Left hindlimb (tissue), 1 donor: ENCODE results near the gene LBHD2.
A peak's percentile ranks its signal among the peaks of the same experiment; 100 is the strongest.

Experiments
- DNase-seq: peaks from one replicate; pipeline ENCODE4 v3.0.0-alpha.2; 2018

Gene LBHD2

DNA sequence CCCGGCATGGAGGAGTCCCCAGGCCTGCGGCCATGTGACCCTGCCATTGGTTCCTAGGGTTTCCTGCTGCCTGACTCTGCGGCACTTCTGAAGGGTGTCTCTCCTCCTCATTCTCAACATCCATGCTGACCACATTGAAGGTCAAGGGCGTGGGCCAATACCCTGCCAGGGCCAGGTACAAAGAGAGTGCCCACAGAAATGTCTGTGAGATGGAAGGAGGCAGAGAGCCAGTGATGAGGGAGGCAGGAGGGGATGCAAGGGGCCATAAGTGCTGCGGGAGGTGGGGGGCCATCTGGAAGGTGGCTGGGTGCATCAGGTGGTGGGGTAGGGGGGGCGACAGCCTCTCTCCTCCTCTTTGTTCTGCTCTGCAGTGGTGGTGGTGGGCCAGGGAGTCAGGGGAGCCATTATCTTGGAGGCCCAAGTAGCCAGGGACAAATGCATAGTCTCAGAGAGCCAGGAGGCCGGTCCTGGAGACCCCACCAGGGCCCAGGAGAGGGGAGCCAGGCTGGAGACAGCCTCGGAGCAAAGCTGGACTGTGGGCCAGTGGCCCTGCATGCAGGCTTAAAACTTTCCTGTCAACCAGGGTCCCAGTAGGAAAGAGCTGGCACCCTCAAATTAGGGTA lies 13.6 kb upstream of the LBHD2 start:
- DNase-seq = no peak

DNA sequence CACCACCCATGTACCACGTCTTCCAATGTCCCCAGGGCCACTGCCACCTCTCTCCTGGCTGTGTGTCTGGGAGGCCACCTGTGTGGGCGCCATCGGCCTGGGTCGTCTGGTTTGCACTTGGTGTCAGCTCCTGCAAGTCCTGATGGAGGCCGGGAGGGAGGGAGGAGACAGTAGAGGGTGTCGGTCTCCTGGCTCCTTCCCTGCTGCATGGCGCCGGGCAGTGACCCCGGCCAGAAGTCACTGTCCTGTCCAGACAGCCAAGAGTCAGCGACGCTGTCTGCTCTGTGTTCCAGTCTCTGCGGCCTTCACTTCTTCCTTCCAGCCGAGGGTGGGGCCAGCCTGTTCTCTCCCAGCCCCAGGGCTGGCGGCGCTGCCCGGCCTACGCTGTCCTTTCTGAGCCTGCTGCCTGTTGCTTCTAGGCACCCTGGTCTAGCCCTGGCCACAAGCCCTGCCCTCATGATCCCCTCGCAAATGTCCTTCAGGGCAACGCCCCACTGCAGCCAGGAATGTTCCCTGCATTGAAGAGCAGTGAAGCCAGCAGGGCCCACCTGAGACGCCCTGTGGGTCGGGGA lies 13.0 kb upstream of the LBHD2 start:
- DNase-seq = no peak

DNA sequence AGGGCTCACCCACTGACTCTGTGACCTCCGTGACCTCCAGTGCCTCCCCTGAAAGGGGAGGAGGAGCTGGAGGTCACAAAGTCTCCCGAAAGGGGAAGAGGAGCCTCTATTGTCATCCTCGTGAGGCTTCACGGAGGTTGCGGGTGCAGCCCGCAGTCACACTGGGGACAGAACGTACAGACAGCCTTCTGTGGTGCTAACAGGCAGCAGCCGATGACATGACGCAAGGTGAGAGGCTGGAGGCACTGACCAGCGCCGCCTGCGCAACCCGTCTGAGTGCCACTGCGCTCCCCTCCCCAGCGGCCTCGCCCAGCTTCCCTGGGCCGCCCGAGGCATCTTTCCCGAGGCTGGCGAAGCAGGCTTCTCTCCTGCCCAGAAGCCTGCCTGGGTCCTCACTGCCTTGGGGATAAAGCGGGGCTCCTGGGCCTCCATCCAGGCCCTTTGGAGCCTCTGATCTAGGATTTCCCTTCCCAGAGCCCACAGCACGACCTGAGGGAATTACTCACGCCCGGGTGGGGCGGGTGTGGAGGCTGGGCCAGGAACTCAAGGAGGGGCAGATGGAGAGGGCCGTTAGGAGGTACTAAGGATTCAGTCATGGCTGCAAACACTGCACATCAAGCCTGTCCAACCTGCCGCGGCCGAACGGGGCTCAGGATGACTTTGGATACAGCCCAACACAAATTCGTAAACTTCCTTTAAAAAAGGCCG lies 12.3 kb upstream of the LBHD2 start:
- DNase-seq = no peak

DNA sequence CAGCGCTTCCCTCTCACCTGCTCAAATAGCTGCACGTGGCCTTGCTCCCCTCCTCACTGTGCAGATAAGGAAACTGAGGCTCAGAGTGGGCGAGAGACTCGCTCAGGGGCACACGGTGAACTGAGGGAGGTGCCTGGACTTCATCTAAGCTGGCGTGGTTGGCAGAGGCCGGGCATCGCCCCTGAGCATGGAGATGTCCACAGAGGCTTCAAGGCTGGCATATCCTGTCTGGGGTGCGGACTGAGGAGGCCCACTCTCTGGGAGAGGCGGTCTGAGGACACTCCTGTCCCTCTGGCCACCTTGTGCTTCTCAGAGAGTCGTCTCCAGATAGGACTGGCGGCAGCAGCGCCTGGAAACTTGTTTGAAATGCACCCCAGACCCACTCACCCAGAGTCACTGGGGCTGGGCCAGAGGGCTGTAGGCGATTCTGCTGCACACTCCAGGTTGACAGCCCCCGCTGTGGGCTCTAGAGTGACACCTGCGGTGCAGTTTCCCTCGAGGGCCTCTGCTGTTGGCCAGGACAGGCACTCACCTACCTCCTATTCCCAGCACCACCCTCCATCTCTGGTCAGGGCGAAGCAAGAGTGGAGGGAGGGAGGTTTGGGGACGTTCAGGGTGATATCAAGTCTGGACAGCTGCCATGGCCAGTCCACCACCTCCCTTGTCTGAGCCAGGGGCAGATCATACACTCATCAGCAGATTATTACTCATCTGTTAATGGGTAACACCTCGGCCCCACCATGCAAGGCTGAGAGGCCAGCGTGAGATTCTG lies 11.2 kb upstream of the LBHD2 start:
- DNase-seq = no peak

DNA sequence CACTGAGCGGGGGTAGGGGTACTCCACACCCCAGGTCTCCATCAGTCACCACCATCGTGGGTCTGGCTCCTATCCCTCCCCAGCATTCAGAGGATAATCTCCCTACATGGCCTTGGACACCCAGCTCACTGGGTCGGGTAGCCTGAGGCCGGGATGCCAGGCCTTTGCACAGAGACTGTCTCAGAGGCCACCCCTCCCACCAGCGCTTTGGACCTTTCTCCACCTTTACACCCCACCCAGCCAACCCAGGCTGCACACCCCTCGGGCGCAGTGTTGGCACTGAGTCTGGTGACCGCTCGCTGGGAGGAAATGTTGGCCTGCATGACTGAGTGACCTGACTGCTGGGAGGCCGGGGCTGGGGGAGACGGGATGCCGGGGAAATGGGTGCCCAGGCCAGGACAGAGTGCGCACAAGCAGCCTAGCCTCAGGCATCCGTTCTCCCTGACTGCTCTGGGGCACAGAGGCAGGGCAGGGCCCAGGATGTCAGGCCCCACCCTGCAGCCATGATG lies 10.6 kb upstream of the LBHD2 start:
- DNase-seq = no peak

DNA sequence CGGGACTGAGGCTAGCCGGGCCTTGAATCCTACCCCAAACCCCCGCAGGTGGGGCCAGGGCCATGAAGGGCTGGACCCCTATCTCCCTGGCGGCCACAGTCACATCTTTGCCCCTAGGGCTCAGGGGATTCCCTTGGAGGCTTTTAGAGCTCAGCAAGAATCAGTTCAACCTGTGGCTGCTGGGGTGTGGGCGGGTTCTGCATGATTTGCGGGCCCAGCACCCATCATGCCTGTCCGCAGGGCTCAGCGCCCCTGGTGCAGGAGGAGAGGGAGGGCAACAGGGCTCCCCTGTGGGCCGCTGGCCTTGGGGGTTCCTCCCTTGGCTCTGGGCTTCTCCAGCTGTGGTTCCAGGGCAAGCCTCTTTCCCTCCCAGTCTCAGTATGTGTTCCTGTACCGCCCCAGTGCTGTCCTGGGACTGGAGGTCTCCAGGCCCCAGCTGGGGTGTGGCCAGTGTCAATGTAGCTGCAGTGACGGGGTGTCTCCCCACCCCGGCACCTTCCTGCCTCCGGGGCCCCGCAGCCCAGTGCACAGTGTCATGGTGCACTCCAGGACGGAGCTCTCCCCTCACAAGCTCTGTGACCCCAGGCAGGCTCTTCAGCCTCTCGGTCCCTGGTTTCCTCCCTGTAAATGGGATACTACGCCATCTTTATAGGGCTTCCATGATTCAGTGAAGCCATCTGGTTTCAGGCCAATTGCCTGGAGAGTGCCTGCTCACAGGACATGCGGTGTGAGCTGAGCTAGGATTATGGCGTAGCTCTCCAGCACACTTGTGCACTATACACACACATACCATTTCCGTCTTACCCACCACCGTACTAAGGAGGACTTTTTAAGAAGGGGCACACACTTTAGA lies 9.9 kb upstream of the LBHD2 start:
- DNase-seq = no peak

DNA sequence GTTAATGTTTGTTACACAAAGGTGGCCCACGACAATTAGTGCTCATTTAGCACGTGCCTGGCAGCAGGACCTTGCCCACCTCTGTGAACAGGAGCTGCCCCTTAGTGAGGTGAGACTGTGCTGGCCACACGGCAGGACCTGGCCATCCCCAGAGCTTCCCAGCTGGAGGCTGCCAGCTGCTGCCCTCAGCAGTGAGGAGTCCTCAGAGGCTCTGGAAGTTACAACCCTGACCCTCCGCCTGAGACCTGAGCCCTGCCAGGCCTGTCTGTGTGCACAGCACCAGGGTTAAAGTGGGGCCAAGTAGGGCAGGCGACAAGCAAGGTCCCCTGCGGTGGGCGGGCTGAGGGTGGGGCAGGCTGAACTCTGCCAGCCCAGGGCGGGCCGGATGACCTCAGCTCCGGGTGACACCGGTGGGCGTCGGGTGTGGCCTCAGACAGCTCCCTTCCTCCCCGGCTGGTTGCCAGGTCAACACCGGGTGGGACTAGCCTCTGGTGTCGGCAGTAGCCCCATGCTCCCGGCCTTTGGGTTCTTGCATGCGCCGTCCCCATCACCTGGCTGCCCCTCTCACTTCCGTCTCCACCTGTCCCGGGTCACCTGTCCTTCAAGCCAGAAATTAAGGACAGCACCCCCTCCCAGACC lies 9.2 kb upstream of the LBHD2 start:
- DNase-seq = peak; percentile 71

DNA sequence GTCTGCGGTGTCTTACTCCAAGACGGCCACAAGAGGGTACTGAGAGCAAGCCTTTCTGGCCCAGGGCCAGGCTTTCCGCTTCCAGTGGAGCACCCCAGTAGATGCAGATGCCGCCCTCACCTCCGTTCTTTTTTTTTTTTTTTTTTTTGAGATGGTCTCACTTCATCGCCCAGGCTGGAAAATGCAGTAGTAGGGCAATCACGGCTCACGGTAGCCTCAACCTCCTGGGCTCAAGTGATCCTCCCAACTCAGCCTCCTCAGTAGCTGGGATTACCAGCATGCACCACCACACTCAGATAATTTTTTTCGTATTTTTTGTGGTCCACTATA lies 5.6 kb upstream of the LBHD2 start:
- no peak for DNase-seq

DNA sequence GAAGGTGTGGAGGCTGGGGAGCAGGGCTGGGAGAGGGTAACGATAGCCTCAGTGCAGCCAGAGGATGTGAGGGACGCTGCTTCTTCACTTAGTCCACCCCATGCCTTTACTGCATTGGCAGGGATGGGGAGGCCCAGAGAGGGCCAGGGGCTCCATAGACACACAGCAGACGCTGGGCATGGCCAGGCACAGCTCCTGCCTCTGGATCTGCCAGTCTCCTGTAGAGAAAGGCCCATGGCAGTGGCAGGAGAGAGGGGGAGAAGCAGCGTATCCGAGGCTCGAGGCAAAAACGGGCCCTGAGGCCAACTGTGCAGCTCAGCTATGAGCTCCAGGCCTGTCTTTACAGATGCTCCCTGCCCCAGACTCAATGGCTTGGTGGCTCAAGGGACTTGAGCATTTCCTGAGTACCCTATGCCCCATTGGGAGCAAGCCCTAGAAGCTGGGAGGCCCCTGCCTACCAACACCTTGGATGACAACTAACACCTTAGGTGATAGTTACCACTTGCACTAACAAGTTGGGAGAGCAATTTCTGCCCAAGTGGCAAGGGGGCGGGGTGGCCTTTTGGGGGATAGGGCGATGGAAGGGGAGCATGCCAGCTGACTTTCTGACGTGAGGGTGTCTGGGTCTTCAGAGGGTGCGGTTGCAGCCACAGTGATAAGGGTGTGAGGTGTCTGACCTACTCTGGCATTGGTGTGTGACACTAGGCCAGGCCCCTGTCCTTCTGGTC lies 5.0 kb upstream of the LBHD2 start:
- DNase-seq = no peak

DNA sequence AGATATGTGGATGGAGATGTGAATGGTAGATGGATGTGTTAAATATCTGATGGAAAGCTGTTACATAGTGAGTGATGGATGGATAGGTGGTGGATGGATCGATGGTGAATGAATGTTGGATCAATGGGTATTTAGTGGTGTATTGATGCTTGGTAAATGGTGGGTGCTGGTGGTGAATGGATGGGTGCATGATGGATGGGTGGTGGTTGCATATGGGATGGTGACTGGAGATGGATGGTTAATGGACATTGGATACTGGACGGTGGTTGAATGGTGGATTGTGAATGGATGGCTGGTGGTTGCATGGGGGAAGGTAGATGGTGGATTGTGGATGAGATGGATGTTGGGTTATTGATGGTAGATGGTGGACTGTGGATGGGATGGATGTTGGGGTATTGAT lies 2.1 kb upstream of the LBHD2 start:
- no peak for DNase-seq

DNA sequence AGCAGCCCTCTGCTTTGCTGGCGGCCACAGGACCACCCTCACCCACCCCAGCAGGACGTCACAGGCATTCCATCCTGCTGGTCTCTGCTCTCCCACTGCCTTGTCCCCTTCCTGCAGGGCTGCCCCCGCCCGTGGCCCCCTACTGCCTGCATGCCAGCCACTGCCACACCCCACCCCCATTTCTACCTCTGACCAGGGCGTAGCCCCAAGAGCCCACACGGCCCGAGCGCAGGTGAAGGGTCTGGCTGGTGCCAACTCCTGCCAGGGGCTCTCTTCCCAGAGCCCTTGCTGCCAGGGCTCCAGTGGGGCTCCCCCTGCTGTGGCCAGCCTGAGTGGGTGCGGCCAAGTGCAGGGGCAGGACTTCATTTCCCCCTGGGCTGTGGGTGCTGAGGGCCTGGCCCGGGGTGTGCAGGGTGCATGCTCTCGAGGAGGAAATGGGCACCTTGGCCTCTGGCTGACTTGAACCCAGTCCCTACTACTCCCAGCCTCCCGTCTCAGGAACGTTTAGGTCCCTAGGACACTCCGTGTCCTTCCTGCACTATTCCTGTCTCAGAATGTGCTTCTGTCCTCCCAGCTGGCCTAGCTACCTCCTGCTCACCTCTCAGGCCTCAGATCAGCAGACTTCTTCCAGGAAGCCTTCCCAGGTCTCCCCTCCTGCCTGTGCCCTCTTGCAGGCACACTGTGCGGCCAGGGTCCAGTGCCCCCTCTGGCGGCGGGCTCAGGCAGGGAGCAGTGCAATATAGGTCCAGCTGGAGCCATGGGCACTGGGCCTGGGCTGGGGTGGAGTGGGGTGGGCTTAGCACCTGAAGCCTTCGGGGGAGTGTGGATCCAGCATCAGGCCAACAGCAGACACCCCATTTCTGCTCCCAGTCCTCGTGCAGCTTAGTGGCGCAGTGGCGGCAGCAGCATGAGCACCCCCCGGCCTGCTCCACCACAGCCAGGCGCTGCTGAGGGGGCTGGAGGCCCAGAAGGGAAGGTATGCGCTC lies 1.4 kb downstream of the LBHD2 start:
- no peak for DNase-seq

DNA sequence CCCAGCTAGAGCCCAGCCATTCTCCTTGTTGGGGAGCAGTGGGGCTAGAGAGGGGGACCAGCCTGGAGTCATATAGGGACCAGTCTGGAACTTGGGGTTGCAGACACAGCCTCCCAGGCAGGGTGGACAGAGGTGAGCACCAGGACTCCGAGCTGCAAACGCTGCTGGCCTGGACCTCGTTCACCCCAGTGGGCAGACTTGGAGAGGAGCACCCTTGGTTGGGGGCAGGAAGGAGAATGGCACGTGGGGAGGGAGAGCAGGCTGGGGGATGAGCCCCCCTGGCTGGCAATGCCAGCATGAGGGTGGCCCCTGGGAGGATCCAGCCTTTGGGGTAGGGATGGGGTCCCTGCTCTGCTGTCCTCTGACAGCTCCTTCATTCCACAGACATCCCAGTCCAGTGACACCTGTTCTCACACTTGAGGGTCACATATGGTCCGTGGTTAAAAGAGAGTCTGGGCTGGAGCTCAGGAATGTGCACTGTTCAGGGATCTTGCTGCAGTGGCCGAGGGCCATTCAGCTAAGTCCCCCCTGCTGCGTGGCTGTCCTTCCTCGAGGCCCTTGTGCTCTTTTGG lies 2.8 kb downstream of the LBHD2 start:
- DNase-seq = no peak

DNA sequence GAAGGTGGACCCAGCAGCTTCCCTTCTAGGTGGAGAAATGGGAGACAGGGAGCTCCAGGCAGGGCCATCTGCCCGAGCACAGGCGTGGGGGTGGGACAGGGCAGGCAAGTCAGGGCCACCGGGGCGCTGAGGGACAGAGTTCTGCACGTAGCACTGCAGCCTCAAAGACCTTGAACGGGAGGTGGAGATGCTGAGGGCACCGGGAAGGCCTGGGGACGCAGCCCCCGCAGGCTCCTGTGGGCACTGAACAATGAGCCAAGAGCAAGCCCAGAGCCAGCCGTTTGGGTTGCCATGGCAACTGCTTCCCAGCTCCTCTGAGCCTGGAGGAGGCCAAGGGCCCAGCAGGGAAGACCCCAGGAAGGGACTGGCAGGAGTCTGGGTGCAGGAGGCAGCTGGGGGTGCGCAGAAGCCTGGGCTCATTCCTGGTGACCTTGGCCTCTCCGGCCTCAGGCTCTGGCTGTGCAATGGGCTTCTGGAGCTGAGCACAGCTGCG lies 3.4 kb downstream of the LBHD2 start:
- DNase-seq = no peak

DNA sequence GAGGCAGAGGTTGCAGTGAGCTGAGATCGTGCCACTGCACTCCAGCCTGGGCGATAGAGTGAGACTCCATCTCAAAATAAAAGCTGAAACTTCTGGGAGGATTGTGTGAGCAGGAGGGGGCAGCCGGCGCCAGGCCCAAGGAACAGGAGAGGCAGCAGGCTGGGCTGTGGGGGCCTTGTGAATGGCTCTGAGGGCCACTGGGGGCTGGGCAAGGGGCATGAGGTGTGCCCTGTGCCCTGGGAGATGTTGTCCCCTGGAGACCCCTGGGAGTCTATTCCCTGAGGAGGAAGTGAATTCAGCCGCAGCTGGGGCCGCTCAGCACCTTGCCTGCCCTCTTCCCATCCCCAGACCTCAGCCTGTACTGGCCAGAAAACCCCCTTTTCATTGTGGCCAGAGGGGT lies 4.9 kb downstream of the LBHD2 start:
- no peak for DNase-seq

DNA sequence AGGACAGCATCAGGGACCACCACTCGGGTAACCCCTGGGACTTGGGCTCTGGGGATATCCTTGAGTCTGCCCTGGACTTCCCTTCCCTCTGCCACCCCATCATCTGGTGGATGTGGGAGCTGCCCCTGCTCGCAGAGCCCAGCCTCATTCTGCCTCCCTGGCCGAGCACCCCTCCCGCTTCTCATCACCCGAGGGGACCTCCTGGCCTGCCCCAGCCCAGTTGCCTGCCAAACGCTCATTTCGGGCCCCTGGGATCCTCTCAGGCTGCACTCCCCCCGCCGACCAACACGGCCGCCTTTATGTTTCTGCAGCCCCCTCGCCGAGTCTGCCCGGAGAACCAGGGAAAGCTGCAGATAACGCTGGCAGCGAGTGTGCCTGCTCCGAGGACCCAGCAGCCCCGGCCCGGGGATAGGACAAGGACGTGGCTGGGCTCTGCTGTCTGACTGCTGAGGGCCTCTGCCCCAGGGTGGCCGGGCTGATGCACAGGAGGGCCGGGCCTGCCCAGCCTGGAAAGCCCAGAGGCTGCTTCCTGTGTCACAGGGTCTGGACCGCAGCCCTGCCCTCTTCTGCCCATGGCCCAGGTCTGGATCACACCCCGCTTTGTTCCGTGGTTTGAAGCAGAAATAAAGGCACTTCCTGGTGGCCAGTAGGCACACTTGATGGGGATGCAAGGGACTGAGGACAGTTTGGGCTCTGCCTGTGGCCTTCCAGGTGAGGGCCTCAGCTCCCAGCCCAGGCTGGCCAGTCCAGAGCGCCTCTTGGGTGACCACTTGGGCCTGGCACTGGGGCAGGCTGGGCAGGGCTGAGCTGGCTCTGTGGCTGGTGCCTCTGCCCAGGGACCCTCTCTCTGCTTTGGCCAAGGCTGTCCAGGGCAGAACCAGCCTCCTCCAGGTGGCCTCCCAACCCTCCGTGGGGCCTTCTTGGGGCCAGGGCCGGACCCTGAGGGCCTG lies 5.7 kb downstream of the LBHD2 start:
- DNase-seq = peak; percentile 25

DNA sequence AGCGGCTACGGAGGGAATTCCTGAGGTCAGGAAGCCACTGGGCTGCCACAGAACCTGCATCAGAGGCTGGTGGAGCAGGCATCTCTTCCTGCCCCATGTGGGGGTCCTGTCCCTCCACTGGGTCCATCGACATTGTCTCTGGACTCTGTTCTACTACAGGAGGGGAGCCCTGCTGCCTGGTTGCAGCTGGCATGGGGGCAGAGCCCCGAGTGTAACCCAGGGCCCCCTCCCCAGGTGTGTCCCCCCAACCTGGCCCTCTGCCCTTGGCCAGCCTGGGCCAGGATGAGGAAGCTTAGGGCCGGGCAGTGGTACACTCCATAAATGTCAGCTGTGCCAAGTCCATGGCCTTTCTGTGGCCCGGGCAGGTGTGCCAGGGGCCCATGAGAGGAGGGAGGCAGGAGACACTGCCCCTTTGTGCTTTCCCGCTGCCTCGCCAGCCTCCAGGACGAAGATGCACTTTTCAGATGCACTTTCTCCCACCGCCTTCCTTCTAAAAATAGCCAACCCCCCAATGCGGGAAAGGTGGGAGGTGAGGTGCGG lies 6.5 kb downstream of the LBHD2 start:
- peak; percentile 14 for DNase-seq

DNA sequence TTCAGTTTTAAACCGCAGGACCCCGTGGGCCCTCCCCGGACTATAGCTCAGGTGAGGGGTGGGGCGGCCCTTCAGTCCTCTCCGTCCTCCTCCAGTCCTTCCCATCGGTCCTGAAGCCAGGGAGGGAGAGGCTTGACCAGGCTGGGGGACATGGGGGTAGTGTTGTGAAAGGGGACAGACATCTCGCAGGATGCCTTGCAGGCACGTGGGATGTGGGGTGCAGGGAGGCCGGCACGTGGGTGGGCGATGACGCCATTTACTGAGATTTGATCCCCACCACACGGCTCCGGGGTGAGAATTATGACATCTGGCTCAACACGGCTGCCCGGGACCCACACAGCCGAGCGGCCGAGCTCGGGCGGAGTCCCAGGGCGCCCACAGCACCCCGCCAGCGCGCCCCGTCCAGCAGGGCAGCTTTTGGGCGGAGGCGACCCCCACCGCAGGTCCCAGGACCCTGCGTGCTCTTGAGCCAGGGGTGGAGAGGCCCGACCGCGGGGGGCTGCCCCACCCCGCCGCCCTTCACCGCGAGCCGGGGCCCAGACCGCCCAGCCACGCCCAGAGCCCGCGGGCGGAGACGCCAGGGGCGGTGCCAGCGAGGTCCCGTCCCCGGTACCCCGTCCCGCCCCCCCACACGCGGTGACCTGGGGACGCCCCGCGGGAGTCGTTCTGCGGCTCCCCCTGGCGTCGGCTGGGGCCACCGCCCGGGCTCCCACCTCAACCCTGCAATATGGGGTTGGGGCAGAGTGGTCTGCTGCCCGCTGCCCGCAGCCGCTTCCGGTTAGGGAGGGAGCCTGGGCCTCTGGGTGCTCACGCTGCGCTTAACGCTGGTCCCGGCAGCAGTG lies 7.3 kb downstream of the LBHD2 start:
- DNase-seq = peak; percentile 55
